GM21526 (cell line): ENCODE results near the gene ARHGEF3.
A peak's percentile ranks its signal among the peaks of the same experiment; 100 is the strongest.
"Not testable (repeated sequence)": the region's sequence is repeated elsewhere in the genome, so short reads cannot be mapped to it uniquely, and the experiment has no call there.

Experiments used
- ATAC-seq: cut with Tn5 transposase; IDR thresholded peaks from one replicate; pipeline ENCODE4 v1.9.1; 2021; ENCODE audit warnings: moderate library complexity; ENCODE audit not compliant: unreplicated experiment, low FRiP score

The ARHGEF3 gene

GRCh38 chr3:56748663-56749231 is 53.0 kb downstream of the ARHGEF3 start:
- ATAC-seq: no peak

GRCh38 chr3:56747150-56747549 is 54.6 kb downstream of the ARHGEF3 start:
- no peak for ATAC-seq

GRCh38 chr3:56744016-56744415 is 57.7 kb downstream of the ARHGEF3 start:
- ATAC-seq: no peak

- no peak for ATAC-seq
Measured at GRCh38 chr3:56742887-56743286, 58.9 kb downstream of the ARHGEF3 start.

GRCh38 chr3:56739036-56739435 is 62.7 kb downstream of the ARHGEF3 start:
- no peak for ATAC-seq

- no peak for ATAC-seq
Measured at GRCh38 chr3:56737006-56737405, 64.7 kb downstream of the ARHGEF3 start.

- ATAC-seq: no peak
Measured at GRCh38 chr3:56732109-56732508, 69.6 kb downstream of the ARHGEF3 start.

- peak; percentile 96 for ATAC-seq
Measured at GRCh38 chr3:56725175-56725574, 76.6 kb downstream of the ARHGEF3 start.

- ATAC-seq: no peak
Measured at GRCh38 chr3:56724676-56725075, 77.1 kb downstream of the ARHGEF3 start.

- ATAC-seq: no peak
Measured at GRCh38 chr3:56720849-56721248, 80.9 kb downstream of the ARHGEF3 start.

- not testable (repeated sequence) for ATAC-seq
Measured at GRCh38 chr3:56718809-56719208, 82.9 kb downstream of the ARHGEF3 start.

GRCh38 chr3:56711344-56711743 is 90.4 kb downstream of the ARHGEF3 start:
- ATAC-seq: no peak

GRCh38 chr3:56707412-56707811 is 94.3 kb downstream of the ARHGEF3 start:
- not testable (repeated sequence) for ATAC-seq

GRCh38 chr3:56706629-56707028 is 95.1 kb downstream of the ARHGEF3 start:
- no peak for ATAC-seq

GRCh38 chr3:56704706-56705105 is 97.0 kb downstream of the ARHGEF3 start:
- no peak for ATAC-seq

GRCh38 chr3:56702490-56703315 is 99.0 kb downstream of the ARHGEF3 start:
- no peak for ATAC-seq

GRCh38 chr3:56700151-56700550 is 101.6 kb downstream of the ARHGEF3 start:
- no peak for ATAC-seq

- no peak for ATAC-seq
Measured at GRCh38 chr3:56694867-56695683, 106.7 kb downstream of the ARHGEF3 start.

GRCh38 chr3:56693750-56694149 is 108.0 kb downstream of the ARHGEF3 start:
- no peak for ATAC-seq

GRCh38 chr3:56692520-56693433 is 109.0 kb downstream of the ARHGEF3 start:
- ATAC-seq: peak; percentile 70
